Right lobe of liver (tissue), 6 donors: ENCODE data around the gene MCC. TPM values are rescaled to one million over a fixed set of nuclear protein-coding genes. Genes with fewer than 3 reads are reported as not detected.

Source experiments
- ATAC-seq, 4 donors: fragments of 200-7000 bp; cut with Tn5 transposase; one replicate each; pipeline ENCODE4 v1.9.1; 2020; ENCODE audit warnings: mild to moderate bottlenecking in 4 of 4, moderate library complexity in 4 of 4
- DNase-seq, 3 donors: peaks; one replicate each; pipeline ENCODE4 v3.0.0-alpha.2; 2020
- H3K27ac ChIP-seq, 3 donors: fragments of 200-600 bp; one replicate each; pipeline ENCODE4 v1.8.0; 2022
- H3K27me3 ChIP-seq, 2 donors: fragments of 200-600 bp; one replicate each; pipeline ENCODE4 v1.8.0; 2022
- H3K36me3 ChIP-seq, 4 donors: fragments of 200-600 bp; sonication (generic) in 1 of 4; one replicate each; pipeline versions ENCODE4 v1.5.1 to v1.8.0; 2017 to 2022; ENCODE audit warnings: control low read depth in 1 of 4
- H3K4me1 ChIP-seq, 4 donors: fragments of 200-600 bp; sonication (generic) in 1 of 4; one replicate each; pipeline versions ENCODE4 v1.5.1 to v1.8.0; 2017 to 2022; ENCODE audit warnings: control low read depth in 1 of 4
- H3K4me3 ChIP-seq, 3 donors: fragments of 200-600 bp; one replicate each; pipeline ENCODE4 v1.8.0; 2022
- H3K9me3 ChIP-seq, 4 donors: fragments of 200-600 bp; sonication (generic) in 1 of 4; one replicate each; pipeline versions ENCODE4 v1.5.1 to v1.8.0; 2017 to 2022; ENCODE audit warnings: control low read depth in 1 of 4
- CTCF ChIP-seq, 4 donors: fragments of 200-600 bp in 3 of 4; fragments of 450-650 bp in 1 of 4; IDR thresholded peaks; one replicate each; pipeline versions ENCODE4 v1.5.1 to v1.8.0; 2016 to 2022; ENCODE audit warnings: antibody characterized with exemption in 4 of 4, mild to moderate bottlenecking in 2 of 4
- POLR2A ChIP-seq: fragments of 450-650 bp; IDR thresholded peaks from one replicate; pipeline ENCODE4 v1.6.1; 2017; ENCODE audit warnings: antibody characterized with exemption, mild to moderate bottlenecking
- WGBS: methylation state at CpG from one replicate; pipeline ENCODE4 v1.1.6; 2018; ENCODE audit warnings: low coverage, low lambda C conversion rate; ENCODE audit not compliant: insufficient coverage; ENCODE audit errors: missing lambda C conversion rate; 5-methylcytosine and 5-hydroxymethylcytosine counted together
- intact Hi-C, 2 donors: fragments of 100-400 bp; cut with DNase I; formaldehyde crosslinking; loops; one replicate each; pipeline versions ENCODE4 v1.11.2 to v1.14.1; 2022
- total RNA-seq, 6 experiments: library from RNA; depleted of rRNA in 2 of 6; stranded (reverse); fragments of >200 nt in 2 of 6; fragmentation: NEBNext Ultra II Directional in 3 of 6; extraction: Animal tissue kit (Norgen Biotek cat#: 25700) in 3 of 6; gene quantifications; one replicate each; pipeline versions ENCODE4 v1.1.0 to v1.2.4, GENCODE V29; 2016 to 2023
- donor health status: DM: no; HTN: yes; CAD: no.
- donor health status: DM: no; HTN: no; CAD: no.
- donor health status: DM: no; HTN: no; CAD: no.
- donor health status: DM: no; HTN: yes; CAD: no.
- donor health status: DM: no; HTN: yes; CAD: no.

Gene MCC
- total RNA-seq, 6 experiments from 2014 or later: 23.1 to 35.2 (median 26.1) TPM

- no CpG with 5 or more reads among the region's 2 CpGs for WGBS
These were observed 422.6 kb downstream of the MCC start for GRCh38 chr5:113065626-113066025.

GRCh38 chr5:113064806-113065205 is 423.4 kb downstream of the MCC start:
- Histone ChIP-seq H3K36me3 (peaks cover 0 to 75% (median 7%) of the 10 kb centered on the region in 4 donors), H3K27ac (no peak overlapping the region), H3K4me3 (no peak overlapping the region), H3K4me1 (peaks cover 0 to 6% (median 0%) of the 10 kb centered on the region in 4 donors), H3K27me3 (no peaks in the 10 kb centered on the region), H3K9me3 (no peaks in the 10 kb centered on the region)
- intact Hi-C loops: no loop called here
- WGBS: 75% methylated on average over 1 of the region's 1 CpG
- TF ChIP-seq POLR2A (no peak), CTCF (IDR thresholded peaks at IDR 0.05) (no peak)
- ATAC-seq (no peak), DNase-seq (no peak)

More at GRCh38 chr5:113065626-113066025, 422.6 kb downstream of the MCC start:
- Histone ChIP-seq H3K9me3 (no peaks in the 10 kb centered on the region), H3K27ac (no peak overlapping the region), H3K27me3 (no peaks in the 10 kb centered on the region), H3K4me3 (no peak overlapping the region), H3K36me3 (peaks cover 0 to 75% (median 8%) of the 10 kb centered on the region in 4 donors), H3K4me1 (peaks cover 0 to 6% (median 0%) of the 10 kb centered on the region in 4 donors)
- intact Hi-C loops: no loop called here
- DNase-seq (no peak), ATAC-seq (no peak)
- TF ChIP-seq CTCF (IDR thresholded peaks at IDR 0.05) (no peak), POLR2A (no peak)

- ATAC-seq: peak in 2 of 4 donors; percentile 6 to 23
- intact Hi-C loops: no loop called here
- Histone ChIP-seq H3K4me1 (peaks cover 0 to 6% (median 0%) of the 10 kb centered on the region in 4 donors), H3K9me3 (no peaks in the 10 kb centered on the region), H3K4me3 (no peak overlapping the region), H3K27me3 (no peaks in the 10 kb centered on the region), H3K27ac (no peak overlapping the region), H3K36me3 (peaks cover 0 to 71% (median 6%) of the 10 kb centered on the region in 4 donors)
- TF ChIP-seq CTCF (IDR thresholded peaks at IDR 0.05) (no peak), POLR2A (no peak)
- WGBS: 100% methylated on average over 3 of the region's 12 CpGs
- DNase-seq: no peak
These were observed 424.3 kb downstream of the MCC start for GRCh38 chr5:113063927-113064326.

GRCh38 chr5:113062869-113063508 is 425.3 kb downstream of the MCC start:
- WGBS: 56% methylated on average over 6 of the region's 6 CpGs
- TF ChIP-seq CTCF (IDR thresholded peaks at IDR 0.05): no peak
- no peak for TF ChIP-seq POLR2A
- Histone ChIP-seq H3K36me3 (peaks cover 0 to 67% (median 6%) of the 10 kb centered on the region in 4 donors), H3K27ac (no peak overlapping the region), H3K4me1 (peaks cover 0 to 6% (median 0%) of the 10 kb centered on the region in 4 donors), H3K4me3 (no peak overlapping the region), H3K27me3 (no peaks in the 10 kb centered on the region), H3K9me3 (no peaks in the 10 kb centered on the region)
- DNase-seq (no peak), ATAC-seq (peak in 1 of 4 donors; percentile 57)
- intact Hi-C loops: no loop called here
